Activated CD8-positive, alpha-beta memory T cell treated with anti-CD3 and anti-CD28 coated beads, Interleukin-2, amount 50 U/mL, for 24 hours (primary cell): ENCODE data around the gene ABCA1.
"Not testable (repeated sequence)": the region's sequence is repeated elsewhere in the genome, so short reads cannot be mapped to it uniquely, and the experiment has no call there.

Source experiments
- DNase-seq: peaks from one replicate; pipeline ENCODE4 v3.0.0-alpha.2; 2020; ENCODE audit errors: extremely low read depth

Gene ABCA1

GRCh38 chr9:104950838-104951237 is 22.9 kb upstream of the ABCA1 start:
- no peak for DNase-seq

GRCh38 chr9:104948277-104948676 is 20.3 kb upstream of the ABCA1 start:
- no peak for DNase-seq

- no peak for DNase-seq
Measured at GRCh38 chr9:104944871-104945270, 16.9 kb upstream of the ABCA1 start.

GRCh38 chr9:104944356-104944755 is 16.4 kb upstream of the ABCA1 start:
- DNase-seq: no peak

GRCh38 chr9:104941597-104941996 is 13.6 kb upstream of the ABCA1 start:
- DNase-seq: no peak

GRCh38 chr9:104936291-104936690 is 8.3 kb upstream of the ABCA1 start:
- no peak for DNase-seq

- DNase-seq: not testable (repeated sequence)
Measured at GRCh38 chr9:104935501-104935810, 7.5 kb upstream of the ABCA1 start.

GRCh38 chr9:104934691-104935500 is 6.9 kb upstream of the ABCA1 start:
- DNase-seq: no peak

- DNase-seq: not testable (repeated sequence)
Measured at GRCh38 chr9:104933091-104933490, 5.1 kb upstream of the ABCA1 start.

- DNase-seq: no peak
Measured at GRCh38 chr9:104931256-104931655, 3.3 kb upstream of the ABCA1 start.

GRCh38 chr9:104927216-104927911 is 591 bp downstream of the ABCA1 start:
- DNase-seq: no peak

- DNase-seq: no peak
Measured at GRCh38 chr9:104923740-104924139, 4.2 kb downstream of the ABCA1 start.

GRCh38 chr9:104923289-104923688 is 4.7 kb downstream of the ABCA1 start:
- no peak for DNase-seq

- not testable (repeated sequence) for DNase-seq
Measured at GRCh38 chr9:104922748-104923147, 5.2 kb downstream of the ABCA1 start.

GRCh38 chr9:104921067-104921741 is 6.8 kb downstream of the ABCA1 start:
- no peak for DNase-seq

- DNase-seq: no peak
Measured at GRCh38 chr9:104915753-104916152, 12.2 kb downstream of the ABCA1 start.

GRCh38 chr9:104915049-104915448 is 12.9 kb downstream of the ABCA1 start:
- DNase-seq: no peak

- DNase-seq: no peak
Measured at GRCh38 chr9:104914466-104914865, 13.5 kb downstream of the ABCA1 start.

GRCh38 chr9:104912606-104913005 is 15.3 kb downstream of the ABCA1 start:
- DNase-seq: no peak

- DNase-seq: no peak
Measured at GRCh38 chr9:104911032-104911607, 16.8 kb downstream of the ABCA1 start.

- no peak for DNase-seq
Measured at GRCh38 chr9:104907278-104907951, 20.5 kb downstream of the ABCA1 start.
